Liver (tissue), 3 donors: ENCODE results near the gene UBE2A.

Source experiments
- EGR1 ChIP-seq, 2 donors: IDR thresholded peaks; 2 replicates each; pipeline ENCODE4 v1.6.1; 2016 to 2018; ENCODE audit warnings: antibody characterized with exemption in 2 of 2, low read depth in 2 of 2
- FOXA1 ChIP-seq: IDR thresholded peaks from 2 replicates; pipeline ENCODE4 v1.6.1; 2016; ENCODE audit warnings: antibody characterized with exemption
- GABPA ChIP-seq, 2 donors: IDR thresholded peaks in 1 of 2; conservative IDR thresholded peaks in 1 of 2; 2 replicates each; pipeline ENCODE4 v1.6.1; 2016; ENCODE audit warnings: antibody characterized with exemption in 2 of 2, mild to moderate bottlenecking in 1 of 2, moderate library complexity in 1 of 2
- JUND ChIP-seq, 2 donors: IDR thresholded peaks; 2 replicates each; pipeline ENCODE4 v1.6.1; 2016; ENCODE audit warnings: antibody characterized with exemption in 2 of 2
- NR2F2 ChIP-seq: IDR thresholded peaks from 2 replicates; pipeline ENCODE4 v1.6.1; 2016; ENCODE audit warnings: antibody characterized with exemption
- RAD21 ChIP-seq, 2 donors: IDR thresholded peaks; 2 replicates each; pipeline ENCODE4 v1.6.1; 2016; ENCODE audit warnings: antibody characterized with exemption in 2 of 2, mild to moderate bottlenecking in 2 of 2
- RXRA ChIP-seq, 2 donors: IDR thresholded peaks; 2 replicates each; pipeline ENCODE4 v1.6.1; 2017 to 2018; ENCODE audit warnings: antibody characterized with exemption in 2 of 2, mild to moderate bottlenecking in 1 of 2
- SP1 ChIP-seq: IDR thresholded peaks from 2 replicates; pipeline ENCODE4 v1.6.1; 2018; ENCODE audit warnings: antibody characterized with exemption, mild to moderate bottlenecking
- TAF1 ChIP-seq: conservative IDR thresholded peaks from 2 replicates; pipeline ENCODE4 v1.6.1; 2016; ENCODE audit warnings: antibody characterized with exemption, mild to moderate bottlenecking
- YY1 ChIP-seq: IDR thresholded peaks from 2 replicates; pipeline ENCODE4 v1.6.1; 2016; ENCODE audit warnings: antibody characterized with exemption, mild to moderate bottlenecking
- ZBTB33 ChIP-seq: IDR thresholded peaks from 2 replicates; pipeline ENCODE4 v1.6.1; 2016; ENCODE audit warnings: antibody characterized with exemption
- TF ChIP-seq, protein P1 (sequence below): fragments of 150-350 bp; IDR thresholded peaks from 2 replicates; pipeline ENCODE4 v1.5.1; 2017; ENCODE audit warnings: improper control_type of control experiment, low read depth, low read length; ENCODE audit not compliant: missing input control
- TF ChIP-seq, protein P2 (sequence below): IDR thresholded peaks from 2 replicates; pipeline ENCODE4 v1.6.1; 2016; ENCODE audit warnings: antibody characterized with exemption, mild to moderate bottlenecking
- TF ChIP-seq, protein P3 (sequence below): IDR thresholded peaks from 2 replicates; pipeline ENCODE4 v1.6.1; 2016; ENCODE audit warnings: antibody characterized with exemption
- donor health status: healthy.
- donor health status: healthy.

DNA sequence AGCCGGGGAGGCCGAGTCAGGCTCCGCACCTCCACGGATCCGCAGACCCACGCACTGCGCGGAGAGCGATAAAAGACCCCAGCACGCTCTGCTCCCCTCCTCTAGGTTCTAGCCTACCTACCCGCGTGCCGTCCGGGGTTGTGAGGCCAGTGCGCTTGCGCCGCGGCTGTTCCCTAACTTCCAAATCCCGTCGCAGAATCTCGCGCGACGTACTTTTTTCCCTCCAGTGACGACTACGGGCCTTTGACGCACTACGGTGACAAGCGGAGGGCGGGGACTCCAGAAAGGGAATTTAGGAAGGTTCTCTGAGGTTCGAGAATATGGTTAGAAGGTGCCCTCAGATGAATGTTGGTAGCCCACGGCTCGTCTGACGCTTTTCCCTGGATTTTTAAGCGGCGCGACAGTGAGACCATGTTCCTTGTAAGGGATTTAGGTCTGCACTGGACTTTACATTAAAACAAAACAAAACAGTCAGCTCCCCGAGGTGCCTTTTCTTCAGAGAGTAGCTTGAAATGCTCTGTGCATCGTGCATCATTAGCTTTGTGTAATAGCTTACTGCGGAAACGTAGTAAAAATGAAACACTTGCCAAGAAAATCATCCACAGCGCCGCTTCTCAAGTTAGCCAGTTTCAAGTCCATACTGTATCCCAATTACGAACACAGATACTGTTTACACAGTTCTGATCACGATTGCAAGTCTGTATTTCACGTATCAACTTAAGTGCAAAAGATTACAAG, 32.1 kb downstream of the UBE2A start, which contains the start of gene NKRF:
- TF ChIP-seq, protein P1, sequence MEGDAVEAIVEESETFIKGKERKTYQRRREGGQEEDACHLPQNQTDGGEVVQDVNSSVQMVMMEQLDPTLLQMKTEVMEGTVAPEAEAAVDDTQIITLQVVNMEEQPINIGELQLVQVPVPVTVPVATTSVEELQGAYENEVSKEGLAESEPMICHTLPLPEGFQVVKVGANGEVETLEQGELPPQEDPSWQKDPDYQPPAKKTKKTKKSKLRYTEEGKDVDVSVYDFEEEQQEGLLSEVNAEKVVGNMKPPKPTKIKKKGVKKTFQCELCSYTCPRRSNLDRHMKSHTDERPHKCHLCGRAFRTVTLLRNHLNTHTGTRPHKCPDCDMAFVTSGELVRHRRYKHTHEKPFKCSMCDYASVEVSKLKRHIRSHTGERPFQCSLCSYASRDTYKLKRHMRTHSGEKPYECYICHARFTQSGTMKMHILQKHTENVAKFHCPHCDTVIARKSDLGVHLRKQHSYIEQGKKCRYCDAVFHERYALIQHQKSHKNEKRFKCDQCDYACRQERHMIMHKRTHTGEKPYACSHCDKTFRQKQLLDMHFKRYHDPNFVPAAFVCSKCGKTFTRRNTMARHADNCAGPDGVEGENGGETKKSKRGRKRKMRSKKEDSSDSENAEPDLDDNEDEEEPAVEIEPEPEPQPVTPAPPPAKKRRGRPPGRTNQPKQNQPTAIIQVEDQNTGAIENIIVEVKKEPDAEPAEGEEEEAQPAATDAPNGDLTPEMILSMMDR: no peak
- TF ChIP-seq ZBTB33 (peak; percentile 99), YY1 (peak; percentile 79), GABPA (IDR thresholded peaks at IDR 0.05 in 1 of 2, conservative IDR thresholded peaks at IDR 0.05 in 1 of 2) (no peak), JUND (IDR thresholded peaks at IDR 0.05) (no peak), RAD21 (IDR thresholded peaks at IDR 0.05) (peak in 1 of 2 donors; percentile 13), FOXA1 (no peak), EGR1 (IDR thresholded peaks at IDR 0.05; ENCODE audit: low read depth in 2 of 2) (no peak), TAF1 (no peak), RXRA (IDR thresholded peaks at IDR 0.05) (no peak), NR2F2 (no peak), SP1 (peak; percentile 27)
- TF ChIP-seq, protein P2, sequence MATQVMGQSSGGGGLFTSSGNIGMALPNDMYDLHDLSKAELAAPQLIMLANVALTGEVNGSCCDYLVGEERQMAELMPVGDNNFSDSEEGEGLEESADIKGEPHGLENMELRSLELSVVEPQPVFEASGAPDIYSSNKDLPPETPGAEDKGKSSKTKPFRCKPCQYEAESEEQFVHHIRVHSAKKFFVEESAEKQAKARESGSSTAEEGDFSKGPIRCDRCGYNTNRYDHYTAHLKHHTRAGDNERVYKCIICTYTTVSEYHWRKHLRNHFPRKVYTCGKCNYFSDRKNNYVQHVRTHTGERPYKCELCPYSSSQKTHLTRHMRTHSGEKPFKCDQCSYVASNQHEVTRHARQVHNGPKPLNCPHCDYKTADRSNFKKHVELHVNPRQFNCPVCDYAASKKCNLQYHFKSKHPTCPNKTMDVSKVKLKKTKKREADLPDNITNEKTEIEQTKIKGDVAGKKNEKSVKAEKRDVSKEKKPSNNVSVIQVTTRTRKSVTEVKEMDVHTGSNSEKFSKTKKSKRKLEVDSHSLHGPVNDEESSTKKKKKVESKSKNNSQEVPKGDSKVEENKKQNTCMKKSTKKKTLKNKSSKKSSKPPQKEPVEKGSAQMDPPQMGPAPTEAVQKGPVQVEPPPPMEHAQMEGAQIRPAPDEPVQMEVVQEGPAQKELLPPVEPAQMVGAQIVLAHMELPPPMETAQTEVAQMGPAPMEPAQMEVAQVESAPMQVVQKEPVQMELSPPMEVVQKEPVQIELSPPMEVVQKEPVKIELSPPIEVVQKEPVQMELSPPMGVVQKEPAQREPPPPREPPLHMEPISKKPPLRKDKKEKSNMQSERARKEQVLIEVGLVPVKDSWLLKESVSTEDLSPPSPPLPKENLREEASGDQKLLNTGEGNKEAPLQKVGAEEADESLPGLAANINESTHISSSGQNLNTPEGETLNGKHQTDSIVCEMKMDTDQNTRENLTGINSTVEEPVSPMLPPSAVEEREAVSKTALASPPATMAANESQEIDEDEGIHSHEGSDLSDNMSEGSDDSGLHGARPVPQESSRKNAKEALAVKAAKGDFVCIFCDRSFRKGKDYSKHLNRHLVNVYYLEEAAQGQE: peak; percentile 70
- TF ChIP-seq, protein P3, sequence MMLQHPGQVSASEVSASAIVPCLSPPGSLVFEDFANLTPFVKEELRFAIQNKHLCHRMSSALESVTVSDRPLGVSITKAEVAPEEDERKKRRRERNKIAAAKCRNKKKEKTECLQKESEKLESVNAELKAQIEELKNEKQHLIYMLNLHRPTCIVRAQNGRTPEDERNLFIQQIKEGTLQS: no peak
